AG09319 (cell line): ENCODE results near the gene GMPPA.

ENCODE experiments used
- DNase-seq: peaks from one replicate; pipeline ENCODE4 v3.0.0-alpha.2; 2010; ENCODE audit warnings: low read depth; ENCODE audit errors: extremely low read depth
- CTCF ChIP-seq: IDR thresholded peaks from 2 replicates; pipeline ENCODE4 v1.5.1; 2011; ENCODE audit warnings: low read depth, mild to moderate bottlenecking, inconsistent platforms, low read length, moderate library complexity

The GMPPA gene

GRCh38 chr2:219553463-219553963 is 54.8 kb downstream of the GMPPA start:
- no peak for DNase-seq
- no peak for TF ChIP-seq CTCF

- no peak for DNase-seq
- TF ChIP-seq CTCF: no peak
Observed at GRCh38 chr2:219554350-219554749, 55.7 kb downstream of the GMPPA start.

GRCh38 chr2:219555956-219556355 is 57.3 kb downstream of the GMPPA start:
- DNase-seq: no peak
- TF ChIP-seq CTCF: no peak

- no peak for TF ChIP-seq CTCF
Observed at GRCh38 chr2:219556413-219556812, 57.7 kb downstream of the GMPPA start.

More at GRCh38 chr2:219556413-219556812, 57.7 kb downstream of the GMPPA start:
- no peak for DNase-seq
